Activated B cell treated with CpG ODN at 0.5 μM for 24 hours (primary cell): Measurements from ENCODE around the gene DSP. TPM values are rescaled to one million over a fixed set of nuclear protein-coding genes. Genes with fewer than 3 reads are reported as not detected.

Experiments
- ATAC-seq: fragments of 200-7000 bp; cut with Tn5 transposase; one replicate; pipeline ENCODE4 v1.10.0; 2021; ENCODE audit warnings: low read depth, mild to moderate bottlenecking, moderate library complexity
- CTCF ChIA-PET: fragments of 350-600 bp; sonication (Branson Sonifier 250); formaldehyde crosslinking; loops from one replicate; lab custom pipeline; 2021; ENCODE audit warnings: antibody characterized with exemption; lab: Charles Lee
- POLR2A ChIA-PET: fragments of 350-600 bp; sonication (Branson Sonifier 250); formaldehyde crosslinking; loops from one replicate; lab custom pipeline; 2021; ENCODE audit warnings: antibody characterized with exemption; lab: Charles Lee
- DNase-seq: peaks from one replicate; pipeline ENCODE4 v3.0.0; 2022
- H3K27ac Mint-ChIP-seq: one replicate; pipeline ENCODE4 v1.8.0; 2020; ENCODE audit warnings: mixed read lengths
- H3K27me3 Mint-ChIP-seq: one replicate; pipeline ENCODE4 v1.8.0; 2021; ENCODE audit warnings: mixed read lengths
- H3K36me3 Mint-ChIP-seq: one replicate; pipeline ENCODE4 v1.8.0; 2021; ENCODE audit warnings: low read depth, mixed read lengths
- H3K4me1 Mint-ChIP-seq: one replicate; pipeline ENCODE4 v1.8.0; 2021; ENCODE audit warnings: mixed read lengths
- H3K4me3 Mint-ChIP-seq: one replicate; pipeline ENCODE4 v1.8.0; 2020; ENCODE audit warnings: mild to moderate bottlenecking, mixed read lengths
- H3K9me3 Mint-ChIP-seq: one replicate; pipeline ENCODE4 v1.8.0; 2020; ENCODE audit warnings: mixed read lengths
- intact Hi-C: fragments of 100-400 bp; cut with micrococcal nuclease; formaldehyde crosslinking; loops from one replicate; pipeline ENCODE4 v1.15.1; 2024
- total RNA-seq: library from RNA; stranded (reverse); gene quantifications from 2 replicates; pipeline ENCODE4 v1.2.3, GENCODE V29; 2022
- TF ChIP-seq, protein P1 (sequence below): fragments of 200-600 bp; IDR thresholded peaks from one replicate; pipeline ENCODE4 v1.8.0; 2022; ENCODE audit warnings: antibody characterized with exemption, mild to moderate bottlenecking

Gene DSP
- total RNA-seq, 1 donor from 2014 or later: 0.02 TPM

GRCh38 chr6:7604506-7604905 is 63.0 kb downstream of the DSP start:
- CTCF ChIA-PET: interaction anchor here (0.8 to 1.3 kb wide), 2 partner anchors 12 to 329 kb away, joined by 3 to 4 read pairs; no protein-coding TSS in a partner anchor
- H3K4me3 Mint-ChIP-seq: no peak overlapping the region
- H3K36me3 Mint-ChIP-seq: peaks cover 77% of the 10 kb centered on the region

GRCh38 chr6:7615611-7616383 is 74.3 kb downstream of the DSP start:
- ChIA-PET POLR2A (interaction anchor here (0.5 kb wide), 1 partner anchor 306 kb away, joined by 4 read pairs; no protein-coding TSS in a partner anchor), CTCF (interaction anchor here (0.6 to 5.1 kb wide), 7 partner anchors 12 to 1215 kb away, joined by 3 to 56 read pairs (median 4); no protein-coding TSS in a partner anchor)
- Mint-ChIP-seq H3K36me3 (peaks cover 21% of the 10 kb centered on the region), H3K27ac (no peak overlapping the region), H3K9me3 (no peaks in the 10 kb centered on the region), H3K4me3 (no peak overlapping the region), H3K4me1 (peaks cover 8% of the 10 kb centered on the region), H3K27me3 (peaks cover 4% of the 10 kb centered on the region)
- ATAC-seq (peak; percentile 54), DNase-seq (no peak)
- TF ChIP-seq, protein P1, sequence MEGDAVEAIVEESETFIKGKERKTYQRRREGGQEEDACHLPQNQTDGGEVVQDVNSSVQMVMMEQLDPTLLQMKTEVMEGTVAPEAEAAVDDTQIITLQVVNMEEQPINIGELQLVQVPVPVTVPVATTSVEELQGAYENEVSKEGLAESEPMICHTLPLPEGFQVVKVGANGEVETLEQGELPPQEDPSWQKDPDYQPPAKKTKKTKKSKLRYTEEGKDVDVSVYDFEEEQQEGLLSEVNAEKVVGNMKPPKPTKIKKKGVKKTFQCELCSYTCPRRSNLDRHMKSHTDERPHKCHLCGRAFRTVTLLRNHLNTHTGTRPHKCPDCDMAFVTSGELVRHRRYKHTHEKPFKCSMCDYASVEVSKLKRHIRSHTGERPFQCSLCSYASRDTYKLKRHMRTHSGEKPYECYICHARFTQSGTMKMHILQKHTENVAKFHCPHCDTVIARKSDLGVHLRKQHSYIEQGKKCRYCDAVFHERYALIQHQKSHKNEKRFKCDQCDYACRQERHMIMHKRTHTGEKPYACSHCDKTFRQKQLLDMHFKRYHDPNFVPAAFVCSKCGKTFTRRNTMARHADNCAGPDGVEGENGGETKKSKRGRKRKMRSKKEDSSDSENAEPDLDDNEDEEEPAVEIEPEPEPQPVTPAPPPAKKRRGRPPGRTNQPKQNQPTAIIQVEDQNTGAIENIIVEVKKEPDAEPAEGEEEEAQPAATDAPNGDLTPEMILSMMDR: peak; percentile 26
- intact Hi-C loops: loop anchor here (1.0 to 5.0 kb wide), 7 partner anchors 190 to 1059 kb away; no protein-coding TSS in a partner anchor

More at GRCh38 chr6:7604506-7604905, 63.0 kb downstream of the DSP start:
- ATAC-seq: no peak
- TF ChIP-seq, protein P1: no peak
- no peaks in the 10 kb centered on the region for H3K4me1 Mint-ChIP-seq
- no peaks in the 10 kb centered on the region for H3K27me3 Mint-ChIP-seq
- DNase-seq: no peak
- POLR2A ChIA-PET: no interaction called here
- no peaks in the 10 kb centered on the region for H3K9me3 Mint-ChIP-seq
- no peak overlapping the region for H3K27ac Mint-ChIP-seq
- intact Hi-C loops: no loop called here

DNA sequence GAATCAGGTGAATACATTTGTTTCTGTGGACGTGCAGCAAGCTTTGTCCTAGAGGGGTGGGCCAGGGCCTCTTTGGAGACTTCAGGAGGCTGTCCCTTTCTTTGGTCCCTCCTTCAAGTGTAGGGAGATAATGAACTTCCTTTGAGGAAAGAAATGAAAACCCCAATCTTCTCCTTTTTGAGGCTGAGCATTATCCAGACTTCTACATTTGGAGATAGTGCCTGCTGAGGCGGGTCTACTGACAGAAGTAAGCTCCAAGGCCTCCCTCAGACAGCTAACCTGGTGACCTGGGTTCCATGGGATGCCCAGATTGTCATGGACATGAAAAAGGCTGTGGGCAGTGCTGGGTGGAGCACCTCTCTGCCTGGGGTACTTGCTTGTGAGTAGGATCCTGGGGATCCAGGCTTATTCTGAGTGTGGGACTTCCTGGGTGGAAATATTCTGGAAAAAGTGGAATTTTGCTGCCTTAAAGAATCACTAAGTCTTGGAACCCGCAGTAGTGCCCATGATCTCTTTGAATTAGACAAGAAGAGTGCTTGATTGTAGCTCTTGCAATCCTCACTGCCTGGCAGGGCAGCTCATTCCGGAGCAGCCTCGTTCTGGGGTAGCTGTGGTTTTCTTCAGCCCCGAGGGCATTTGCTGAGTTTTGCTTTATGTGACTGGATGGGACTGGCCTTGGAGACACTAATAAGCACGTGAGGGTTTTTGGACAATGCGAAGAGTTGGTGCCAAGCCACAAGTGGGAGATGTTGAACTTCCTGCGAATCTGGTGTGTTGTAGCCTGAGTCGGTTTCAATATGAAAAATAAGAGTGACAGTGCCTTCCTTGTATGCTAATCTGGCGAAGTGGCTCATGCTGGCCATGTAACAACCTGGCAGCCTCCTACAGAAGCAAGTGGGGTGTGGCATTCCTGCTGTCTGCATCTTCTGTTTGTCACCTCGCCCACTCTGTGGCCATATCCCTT is 76.6 kb downstream of the DSP start:
- Mint-ChIP-seq H3K9me3 (no peaks in the 10 kb centered on the region), H3K27ac (no peak overlapping the region), H3K4me3 (no peak overlapping the region), H3K36me3 (peaks cover 4% of the 10 kb centered on the region), H3K27me3 (peaks cover 8% of the 10 kb centered on the region), H3K4me1 (peaks cover 8% of the 10 kb centered on the region)
- ChIA-PET POLR2A (interaction anchor here (0.5 kb wide), 1 partner anchor 80 kb away, joined by 3 read pairs; no protein-coding TSS in a partner anchor), CTCF (interaction anchor here (5.1 kb wide), 1 partner anchor 342 kb away, joined by 56 read pairs; no protein-coding TSS in a partner anchor)
- intact Hi-C loops: loop anchor here (5.0 kb wide), 1 partner anchor 389 kb away; no protein-coding TSS in a partner anchor
- no peak for DNase-seq
- TF ChIP-seq, protein P1: no peak
- peak; percentile 18 for ATAC-seq

GRCh38 chr6:7621761-7622160 is 80.3 kb downstream of the DSP start:
- H3K4me1 Mint-ChIP-seq: peaks cover 2% of the 10 kb centered on the region
- intact Hi-C loops: no loop called here
- TF ChIP-seq, protein P1: no peak

More at GRCh38 chr6:7621761-7622160, 80.3 kb downstream of the DSP start:
- ChIA-PET POLR2A (no interaction called here), CTCF (no interaction called here)
- ATAC-seq (no peak), DNase-seq (no peak)
- Mint-ChIP-seq H3K27ac (no peak overlapping the region), H3K4me3 (no peak overlapping the region), H3K27me3 (peaks cover 8% of the 10 kb centered on the region), H3K9me3 (no peaks in the 10 kb centered on the region), H3K36me3 (no peaks in the 10 kb centered on the region)
